ENCODE data around the gene ARID2.

DNA sequence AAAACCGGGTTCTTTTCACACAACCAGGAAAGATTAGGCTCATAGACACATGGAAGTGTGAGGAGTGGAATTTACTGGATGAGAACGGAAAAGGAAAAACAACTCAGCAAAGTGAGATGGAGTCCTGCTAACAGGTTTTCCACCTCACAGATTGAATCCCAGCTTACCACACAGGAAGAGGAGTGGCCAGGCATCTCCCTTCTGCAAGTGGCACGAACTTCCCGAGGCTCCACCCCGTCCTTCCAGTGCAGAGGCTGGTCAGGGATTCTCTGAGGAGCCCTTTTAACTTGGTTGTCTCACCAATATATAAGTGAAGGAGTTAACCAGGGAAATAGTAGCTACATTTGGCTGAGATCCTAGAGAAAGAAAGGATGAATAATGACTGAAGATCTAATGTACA lies 158.0 kb downstream of the ARID2 start:
- TF ChIP-seq, protein P1, sequence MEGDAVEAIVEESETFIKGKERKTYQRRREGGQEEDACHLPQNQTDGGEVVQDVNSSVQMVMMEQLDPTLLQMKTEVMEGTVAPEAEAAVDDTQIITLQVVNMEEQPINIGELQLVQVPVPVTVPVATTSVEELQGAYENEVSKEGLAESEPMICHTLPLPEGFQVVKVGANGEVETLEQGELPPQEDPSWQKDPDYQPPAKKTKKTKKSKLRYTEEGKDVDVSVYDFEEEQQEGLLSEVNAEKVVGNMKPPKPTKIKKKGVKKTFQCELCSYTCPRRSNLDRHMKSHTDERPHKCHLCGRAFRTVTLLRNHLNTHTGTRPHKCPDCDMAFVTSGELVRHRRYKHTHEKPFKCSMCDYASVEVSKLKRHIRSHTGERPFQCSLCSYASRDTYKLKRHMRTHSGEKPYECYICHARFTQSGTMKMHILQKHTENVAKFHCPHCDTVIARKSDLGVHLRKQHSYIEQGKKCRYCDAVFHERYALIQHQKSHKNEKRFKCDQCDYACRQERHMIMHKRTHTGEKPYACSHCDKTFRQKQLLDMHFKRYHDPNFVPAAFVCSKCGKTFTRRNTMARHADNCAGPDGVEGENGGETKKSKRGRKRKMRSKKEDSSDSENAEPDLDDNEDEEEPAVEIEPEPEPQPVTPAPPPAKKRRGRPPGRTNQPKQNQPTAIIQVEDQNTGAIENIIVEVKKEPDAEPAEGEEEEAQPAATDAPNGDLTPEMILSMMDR (conservative IDR thresholded peaks at IDR 0.05; ENCODE audit: low read depth, low read length): no peak
- TF ChIP-seq EZH2 (IDR thresholded peaks at IDR 0.05; ENCODE audit: low read length, unreplicated experiment): no peak

All from PC-3 (cell line).